ENCODE measurements around the gene KLHL3.

Gene KLHL3

DNA sequence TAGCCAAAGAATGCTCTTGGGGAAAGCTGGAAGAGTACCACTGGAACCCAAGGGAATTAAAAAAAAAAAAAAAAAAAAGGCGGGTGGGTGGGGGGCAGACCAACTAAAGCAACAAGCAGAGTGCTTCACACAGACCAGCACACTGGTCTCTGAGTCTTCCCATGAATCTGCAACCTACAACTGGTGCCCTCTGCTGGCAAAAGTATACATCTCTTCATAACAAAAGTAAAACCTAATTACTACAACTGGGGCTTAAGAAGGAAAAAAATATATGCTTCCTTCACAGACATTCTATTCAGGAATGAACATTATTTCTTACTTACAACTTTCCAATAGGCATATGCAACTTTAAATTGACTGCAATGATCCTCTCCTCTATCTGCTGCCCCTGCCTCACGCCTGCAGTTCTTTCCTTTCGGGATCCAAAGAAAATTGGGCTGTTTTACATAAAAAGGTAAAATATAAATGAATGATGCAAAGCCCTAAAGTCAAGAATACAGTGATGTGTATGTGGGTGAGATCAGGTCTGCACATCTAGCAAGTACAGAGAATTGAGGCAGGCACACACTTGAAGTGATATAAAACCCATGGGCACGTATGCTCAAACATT lies 7.2 kb upstream of the KLHL3 start:
- TF ChIP-seq, protein P1, sequence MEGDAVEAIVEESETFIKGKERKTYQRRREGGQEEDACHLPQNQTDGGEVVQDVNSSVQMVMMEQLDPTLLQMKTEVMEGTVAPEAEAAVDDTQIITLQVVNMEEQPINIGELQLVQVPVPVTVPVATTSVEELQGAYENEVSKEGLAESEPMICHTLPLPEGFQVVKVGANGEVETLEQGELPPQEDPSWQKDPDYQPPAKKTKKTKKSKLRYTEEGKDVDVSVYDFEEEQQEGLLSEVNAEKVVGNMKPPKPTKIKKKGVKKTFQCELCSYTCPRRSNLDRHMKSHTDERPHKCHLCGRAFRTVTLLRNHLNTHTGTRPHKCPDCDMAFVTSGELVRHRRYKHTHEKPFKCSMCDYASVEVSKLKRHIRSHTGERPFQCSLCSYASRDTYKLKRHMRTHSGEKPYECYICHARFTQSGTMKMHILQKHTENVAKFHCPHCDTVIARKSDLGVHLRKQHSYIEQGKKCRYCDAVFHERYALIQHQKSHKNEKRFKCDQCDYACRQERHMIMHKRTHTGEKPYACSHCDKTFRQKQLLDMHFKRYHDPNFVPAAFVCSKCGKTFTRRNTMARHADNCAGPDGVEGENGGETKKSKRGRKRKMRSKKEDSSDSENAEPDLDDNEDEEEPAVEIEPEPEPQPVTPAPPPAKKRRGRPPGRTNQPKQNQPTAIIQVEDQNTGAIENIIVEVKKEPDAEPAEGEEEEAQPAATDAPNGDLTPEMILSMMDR (IDR thresholded peaks at IDR 0.05; ENCODE audit: extremely low read depth, insufficient read depth, missing control alignments) = peak; percentile 70
- in situ Hi-C loops (cut with MboI; ENCODE audit: low pct_unique_long_range_greater_than_20kb, low sequenced_read_pairs, unreplicated experiment) = no loop called here
- DNase-seq (ENCODE audit: low spot score) = peak; percentile 43

DNA sequence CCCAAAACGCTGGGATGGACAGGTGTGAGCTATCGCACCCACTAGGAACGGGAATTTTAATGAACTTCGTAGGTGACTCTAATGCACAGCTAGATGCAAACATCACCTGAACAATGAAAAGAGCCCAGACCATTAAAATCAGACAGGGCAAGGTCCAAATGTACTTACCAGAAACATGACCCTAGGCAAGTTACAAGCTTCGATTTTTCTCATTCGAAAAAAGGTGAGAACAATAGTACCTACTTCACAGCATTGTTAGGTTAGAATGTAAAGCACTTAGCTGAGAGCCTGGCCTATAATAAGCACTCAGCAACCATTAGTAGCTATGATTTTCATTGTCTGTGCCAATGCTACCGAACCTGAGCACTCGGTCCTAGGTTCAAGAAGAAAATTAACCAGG lies 5.8 kb upstream of the KLHL3 start:
- DNase-seq (ENCODE audit: low spot score) = no peak
- TF ChIP-seq, protein P1 (IDR thresholded peaks at IDR 0.05; ENCODE audit: extremely low read depth, insufficient read depth, missing control alignments) = no peak

DNA sequence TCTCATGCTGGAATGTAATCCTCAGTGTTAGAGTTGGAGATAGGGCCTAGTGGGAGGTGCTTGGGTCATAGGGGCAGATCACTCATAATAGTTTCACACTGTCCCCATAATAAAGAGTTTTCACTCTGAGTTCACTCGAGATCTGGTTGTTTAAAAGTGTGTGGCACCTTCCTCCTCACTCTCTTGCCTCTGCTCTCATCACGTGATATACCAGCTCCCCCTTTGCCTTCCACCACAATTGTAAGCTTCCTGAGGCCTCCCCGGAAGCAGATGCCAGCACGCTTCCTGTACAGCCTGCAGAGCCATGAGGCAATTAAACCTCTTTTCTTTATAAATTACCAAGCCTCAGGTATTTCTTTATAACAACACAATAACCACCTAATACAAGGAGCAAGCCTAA lies 3.8 kb upstream of the KLHL3 start:
- in situ Hi-C loops (cut with MboI; ENCODE audit: low pct_unique_long_range_greater_than_20kb, low sequenced_read_pairs, unreplicated experiment) = loop anchor here (10.0 kb wide), 1 partner anchor 75 kb away; no protein-coding TSS in a partner anchor
- no peak for DNase-seq (ENCODE audit: low spot score)
- TF ChIP-seq, protein P1 (IDR thresholded peaks at IDR 0.05; ENCODE audit: extremely low read depth, insufficient read depth, missing control alignments) = no peak

More for the DNA sequence above, 5.8 kb upstream of the KLHL3 start:
- in situ Hi-C loops (cut with MboI; ENCODE audit: low pct_unique_long_range_greater_than_20kb, low sequenced_read_pairs, unreplicated experiment) = no loop called here

DNA sequence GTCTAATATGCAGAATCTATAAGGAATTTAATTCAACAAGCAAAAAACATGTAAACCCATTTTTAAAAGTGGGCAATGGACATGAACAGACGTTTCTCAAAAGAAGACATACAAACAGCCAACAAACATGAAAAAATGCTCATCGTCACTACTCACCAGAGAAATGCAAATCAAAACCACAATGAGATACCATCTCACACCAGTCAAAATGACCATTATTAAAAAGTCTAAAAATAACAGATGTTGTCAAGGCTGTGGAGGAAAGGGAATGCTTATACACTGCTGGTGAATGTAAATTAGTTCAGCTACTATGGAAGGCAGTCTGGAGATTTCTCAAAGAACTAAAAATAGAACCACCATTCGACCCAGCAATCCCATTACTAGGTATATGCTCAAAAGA lies 3.1 kb upstream of the KLHL3 start:
- no peak for DNase-seq (ENCODE audit: low spot score)
- TF ChIP-seq, protein P1 (IDR thresholded peaks at IDR 0.05; ENCODE audit: extremely low read depth, insufficient read depth, missing control alignments) = no peak
- in situ Hi-C loops (cut with MboI; ENCODE audit: low pct_unique_long_range_greater_than_20kb, low sequenced_read_pairs, unreplicated experiment) = loop anchor here (10.0 kb wide), 1 partner anchor 74 kb away; no protein-coding TSS in a partner anchor

DNA sequence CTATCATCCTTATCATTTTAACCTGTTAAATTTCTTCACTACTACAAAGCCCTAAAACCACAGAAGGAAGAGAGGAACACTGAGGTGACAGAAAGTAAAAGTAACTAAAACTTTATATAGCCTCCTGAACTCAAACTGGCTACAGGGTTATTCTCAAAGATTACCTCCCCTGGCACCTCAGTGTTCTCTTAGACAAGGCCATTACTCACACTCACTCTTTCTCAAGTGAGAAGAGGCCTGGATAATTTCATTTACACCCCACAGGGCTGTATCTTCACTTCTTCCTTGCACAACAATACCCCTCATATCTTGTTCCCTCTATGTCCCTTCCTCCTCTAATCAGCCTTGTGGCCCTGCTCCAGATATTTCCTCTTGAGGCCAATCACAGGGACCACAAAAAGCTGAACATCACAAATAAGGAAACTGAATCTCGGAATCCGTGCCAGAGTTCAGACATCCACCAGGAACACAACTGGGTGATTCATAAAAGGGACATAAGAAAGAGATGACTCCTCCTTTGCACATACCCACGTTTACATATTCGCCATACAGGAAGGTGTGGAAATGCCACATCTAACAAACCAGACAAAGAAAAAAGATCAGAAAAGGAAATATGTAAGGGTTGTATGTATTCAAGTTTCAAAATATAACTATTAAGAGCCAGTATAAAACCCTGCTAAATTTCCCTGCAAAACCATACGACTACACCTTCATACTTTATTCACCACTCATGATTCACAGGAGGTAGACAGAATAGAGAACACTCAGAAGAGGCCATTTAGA lies 1.7 kb upstream of the KLHL3 start:
- in situ Hi-C loops (cut with MboI; ENCODE audit: low pct_unique_long_range_greater_than_20kb, low sequenced_read_pairs, unreplicated experiment) = loop anchor here (10.0 kb wide), 1 partner anchor 73 kb away; no protein-coding TSS in a partner anchor
- TF ChIP-seq, protein P1 (IDR thresholded peaks at IDR 0.05; ENCODE audit: extremely low read depth, insufficient read depth, missing control alignments) = no peak
- no peak for DNase-seq (ENCODE audit: low spot score)

DNA sequence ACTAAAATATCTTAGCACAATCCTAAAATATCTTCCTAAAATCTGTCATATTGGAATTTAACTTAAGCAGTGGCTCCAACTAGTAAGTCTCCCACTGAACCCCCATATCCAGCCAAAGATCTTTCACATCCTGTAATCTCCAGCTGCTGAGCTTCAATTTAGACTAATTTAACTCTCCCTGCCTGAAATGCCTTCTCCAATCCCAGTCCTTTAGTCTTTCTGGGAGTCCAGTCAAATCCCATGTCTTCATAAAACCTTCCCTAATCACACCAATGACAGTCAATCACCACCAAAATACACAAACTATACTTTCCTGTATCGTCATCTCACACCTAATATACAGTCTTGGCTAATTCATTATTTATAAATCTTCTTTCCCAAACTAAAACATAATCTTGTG lies 607 bp upstream of the KLHL3 start:
- in situ Hi-C loops (cut with MboI; ENCODE audit: low pct_unique_long_range_greater_than_20kb, low sequenced_read_pairs, unreplicated experiment) = loop anchor here (10.0 kb wide), 1 partner anchor 72 kb away; no protein-coding TSS in a partner anchor
- TF ChIP-seq, protein P1 (IDR thresholded peaks at IDR 0.05; ENCODE audit: extremely low read depth, insufficient read depth, missing control alignments) = no peak
- no peak for DNase-seq (ENCODE audit: low spot score)
